NCI-H2107 treated with DMSO at 0.1 percent for 48 hours (cell line): Measurements from ENCODE around the gene AKR1C4.
"Not testable (repeated sequence)": the region's sequence is repeated elsewhere in the genome, so short reads cannot be mapped to it uniquely, and the experiment has no call there.

Source experiments
- DNase-seq: peaks from one replicate; lab custom pipeline; 2025; ENCODE audit not compliant: unreplicated experiment; lab: John Stamatoyannopoulos, UW

AKR1C4 gene

DNA sequence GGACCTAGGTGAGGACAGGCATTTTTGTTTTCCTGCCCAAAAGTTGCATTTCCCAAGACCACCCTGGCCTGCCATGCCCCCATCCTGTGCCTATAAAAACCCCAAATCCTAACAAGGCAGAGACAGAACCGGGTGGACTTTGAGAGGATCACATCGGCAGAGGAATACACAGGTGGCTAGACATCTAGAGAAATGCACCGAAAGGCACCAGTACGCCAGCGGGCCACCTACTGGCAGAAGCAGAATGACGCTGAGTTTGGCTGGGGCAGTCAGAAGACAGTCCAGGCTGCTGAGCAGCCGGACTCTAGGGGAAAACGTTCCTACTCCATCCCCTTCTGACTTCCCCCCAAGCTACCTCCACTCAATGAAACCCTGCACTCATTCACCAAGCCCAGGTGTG lies 2.8 kb downstream of the AKR1C4 start:
- no peak for DNase-seq

DNA sequence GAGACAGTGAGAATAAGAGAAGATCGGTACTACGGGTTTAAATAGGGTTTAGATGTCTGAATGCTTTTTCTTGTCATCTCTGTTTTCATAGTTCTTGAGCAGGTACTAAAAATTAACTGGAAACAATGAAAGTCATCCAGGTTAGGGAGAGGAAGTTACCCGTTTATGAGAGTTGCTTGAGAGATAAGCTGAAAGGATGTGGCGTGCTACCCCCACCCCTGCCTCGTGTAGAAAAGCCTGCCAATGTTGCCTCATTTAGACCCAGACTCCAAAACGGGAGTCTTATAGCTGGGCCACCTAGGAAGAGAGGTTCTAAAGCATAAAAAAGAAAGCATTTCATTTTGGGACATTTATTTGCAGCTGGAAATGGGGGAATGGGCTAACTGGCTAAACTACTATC lies 10.2 kb downstream of the AKR1C4 start:
- no peak for DNase-seq

DNA sequence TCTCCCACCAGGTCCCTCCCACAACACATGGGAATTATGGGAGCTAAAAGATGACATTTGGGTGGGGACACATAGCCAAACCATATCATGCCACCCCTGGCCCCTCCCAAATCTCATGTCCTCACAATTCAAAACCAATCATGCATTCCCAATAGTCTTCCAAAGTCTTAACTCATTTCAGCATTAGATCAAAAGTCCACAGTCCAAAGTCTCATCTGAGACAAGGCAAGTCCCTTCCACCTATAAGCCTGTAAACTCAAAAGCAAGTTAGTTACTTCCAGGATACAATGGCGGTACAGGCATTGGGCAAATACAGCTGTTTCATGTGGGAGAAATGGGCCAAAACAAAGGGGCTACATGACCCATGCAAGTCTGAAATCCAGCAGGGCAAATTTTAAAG lies 13.1 kb downstream of the AKR1C4 start:
- DNase-seq: not testable (repeated sequence)

DNA sequence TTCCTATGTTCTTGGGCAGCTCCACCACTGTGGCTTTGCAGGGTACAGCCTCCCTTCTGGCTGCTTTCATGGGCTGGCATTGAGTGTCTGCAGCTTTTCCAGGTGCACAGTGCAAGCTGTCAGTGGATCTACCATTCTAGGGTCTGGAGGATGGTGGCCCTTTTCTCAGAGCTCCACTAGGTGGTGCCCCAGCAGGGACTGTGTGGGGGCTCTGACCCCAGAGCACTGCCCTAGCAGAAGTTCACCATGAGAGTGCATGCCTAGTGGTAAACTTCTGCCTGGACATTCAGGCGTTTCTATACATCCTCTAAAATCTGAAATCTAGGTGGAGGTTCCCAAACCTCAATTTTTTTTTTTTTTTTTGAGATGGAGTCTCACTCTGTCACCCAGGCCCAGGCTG lies 13.6 kb downstream of the AKR1C4 start:
- not testable (repeated sequence) for DNase-seq

DNA sequence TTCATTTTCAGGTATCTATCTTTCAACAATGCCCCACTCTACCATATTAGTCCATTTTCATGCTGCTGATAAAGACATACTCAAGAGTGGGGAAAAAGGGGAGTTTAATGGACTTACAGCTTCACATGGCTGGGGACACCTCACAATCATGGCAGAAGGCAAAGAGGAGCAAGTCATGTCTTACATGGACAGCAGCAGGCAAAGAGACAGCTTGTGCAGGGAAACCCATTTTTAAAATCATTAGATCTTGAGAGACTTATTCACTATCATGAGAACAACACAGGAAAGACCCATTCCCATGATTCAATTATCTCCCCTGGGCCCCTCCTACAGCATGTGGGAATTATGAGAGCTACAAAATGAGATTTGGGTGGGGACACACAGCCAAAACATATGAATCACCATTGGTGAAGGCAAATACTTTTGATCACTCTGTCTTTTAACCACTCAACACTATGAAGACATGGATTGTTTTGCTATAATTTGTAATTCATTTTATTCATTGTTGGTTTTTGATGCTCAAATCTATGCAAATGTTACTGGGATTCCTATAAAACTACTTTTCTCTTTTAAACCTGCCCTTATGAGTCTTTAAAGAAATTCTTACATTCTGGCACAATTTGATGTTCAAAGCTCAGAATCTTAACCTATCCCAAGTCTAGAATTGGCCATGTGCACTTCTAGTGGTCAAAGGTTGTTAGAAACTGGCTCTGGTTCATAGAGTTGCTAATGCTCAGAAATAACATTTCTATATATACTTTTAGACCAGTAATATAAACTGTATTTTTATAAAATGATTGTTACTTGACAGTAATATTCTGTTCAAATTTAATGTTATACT lies 15.3 kb downstream of the AKR1C4 start:
- no peak for DNase-seq

DNA sequence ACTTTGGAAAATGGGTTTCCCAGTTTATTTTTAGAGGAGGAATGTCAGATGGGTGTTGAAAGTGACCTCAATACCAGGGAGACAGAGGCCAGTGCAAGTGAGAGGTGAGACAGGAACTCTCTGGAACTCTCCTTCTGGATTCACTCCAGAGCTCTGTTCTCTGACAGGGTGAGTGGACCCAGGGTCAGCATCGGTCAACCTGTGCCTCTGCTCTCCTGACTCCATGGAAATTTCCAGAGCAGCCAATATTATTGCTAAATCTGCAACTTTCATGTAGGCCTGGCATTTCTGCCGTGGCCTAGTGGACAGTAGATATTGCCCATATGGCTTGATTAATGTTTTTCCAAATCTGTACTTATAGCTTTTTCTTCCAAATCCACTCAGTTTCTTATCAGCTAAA lies 20.2 kb downstream of the AKR1C4 start:
- no peak for DNase-seq

DNA sequence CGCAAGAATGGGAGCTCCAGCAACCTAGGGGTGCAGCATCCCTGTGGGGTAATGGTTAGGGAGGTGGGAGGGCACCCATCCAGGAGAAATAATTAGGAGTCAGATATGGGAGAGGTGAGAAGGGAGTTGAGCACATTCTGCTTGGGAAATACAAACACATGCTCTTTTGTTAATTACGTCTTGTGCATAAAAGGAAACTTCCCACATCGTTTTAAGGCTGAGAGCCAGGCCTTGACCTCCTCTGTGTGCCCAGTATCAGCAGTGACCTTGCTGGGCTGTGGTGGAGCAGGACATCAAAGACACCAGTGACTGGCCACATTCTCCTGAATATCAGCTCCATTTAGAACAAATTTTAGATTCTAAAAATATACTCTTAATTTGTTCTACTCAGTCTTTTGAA lies 22.6 kb downstream of the AKR1C4 start:
- DNase-seq: no peak

DNA sequence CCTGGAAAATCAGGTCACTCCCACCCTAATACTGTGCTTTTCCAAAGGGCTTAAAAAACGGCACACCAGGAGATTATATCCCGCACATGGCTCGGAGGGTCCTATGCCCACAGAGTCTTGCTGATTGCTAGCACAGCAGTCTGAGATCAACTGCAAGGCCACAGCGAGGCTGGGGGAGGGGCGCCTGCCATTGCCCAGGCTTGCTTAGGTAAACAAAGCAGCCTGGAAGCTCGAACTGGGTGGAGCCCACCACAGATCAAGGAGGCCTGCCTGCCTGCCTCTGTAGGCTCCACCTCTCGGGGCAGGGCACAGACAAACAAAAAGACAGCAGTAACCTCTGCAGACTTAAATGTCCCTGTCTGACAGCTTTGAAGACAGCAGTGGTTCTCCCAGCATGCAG lies 26.3 kb downstream of the AKR1C4 start:
- not testable (repeated sequence) for DNase-seq

DNA sequence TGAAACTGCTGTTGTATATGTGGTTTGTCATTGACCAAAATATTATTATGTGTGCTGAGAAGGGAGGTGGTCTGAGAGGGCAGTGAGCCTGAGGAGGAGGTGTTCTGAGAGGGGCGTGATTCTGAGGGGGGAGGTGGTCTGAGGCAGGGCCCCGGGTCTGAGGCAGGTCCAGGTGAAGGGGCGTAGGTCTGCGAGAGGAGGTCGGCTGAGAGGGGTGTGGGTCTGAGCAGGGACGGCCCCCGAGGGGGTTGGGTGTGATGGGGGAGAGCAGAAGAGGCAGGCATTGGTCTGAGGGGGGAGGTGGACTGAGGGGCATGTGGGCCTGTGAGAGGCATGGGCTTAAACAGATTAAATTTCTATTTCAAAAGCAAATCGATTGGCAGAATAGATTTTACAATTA lies 32.4 kb downstream of the AKR1C4 start:
- no peak for DNase-seq

DNA sequence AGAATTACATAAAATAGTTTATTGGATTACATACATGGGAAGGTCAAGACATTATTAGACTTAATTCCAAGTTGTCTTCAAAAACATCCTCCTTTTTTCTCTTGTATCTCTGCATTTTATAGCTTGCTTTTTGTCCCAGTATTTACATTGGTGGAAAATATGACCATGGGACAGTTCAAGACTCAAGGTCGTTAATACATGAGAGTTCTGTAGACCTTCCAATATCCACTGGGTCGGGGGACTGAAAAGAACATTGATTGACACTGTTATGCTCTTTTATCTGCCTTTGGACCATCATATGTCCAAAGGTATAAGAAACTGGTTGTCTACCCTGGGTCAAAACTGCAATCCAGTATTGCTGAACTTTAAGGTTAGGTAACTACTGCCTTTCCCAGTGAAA lies 36.7 kb downstream of the AKR1C4 start:
- no peak for DNase-seq

DNA sequence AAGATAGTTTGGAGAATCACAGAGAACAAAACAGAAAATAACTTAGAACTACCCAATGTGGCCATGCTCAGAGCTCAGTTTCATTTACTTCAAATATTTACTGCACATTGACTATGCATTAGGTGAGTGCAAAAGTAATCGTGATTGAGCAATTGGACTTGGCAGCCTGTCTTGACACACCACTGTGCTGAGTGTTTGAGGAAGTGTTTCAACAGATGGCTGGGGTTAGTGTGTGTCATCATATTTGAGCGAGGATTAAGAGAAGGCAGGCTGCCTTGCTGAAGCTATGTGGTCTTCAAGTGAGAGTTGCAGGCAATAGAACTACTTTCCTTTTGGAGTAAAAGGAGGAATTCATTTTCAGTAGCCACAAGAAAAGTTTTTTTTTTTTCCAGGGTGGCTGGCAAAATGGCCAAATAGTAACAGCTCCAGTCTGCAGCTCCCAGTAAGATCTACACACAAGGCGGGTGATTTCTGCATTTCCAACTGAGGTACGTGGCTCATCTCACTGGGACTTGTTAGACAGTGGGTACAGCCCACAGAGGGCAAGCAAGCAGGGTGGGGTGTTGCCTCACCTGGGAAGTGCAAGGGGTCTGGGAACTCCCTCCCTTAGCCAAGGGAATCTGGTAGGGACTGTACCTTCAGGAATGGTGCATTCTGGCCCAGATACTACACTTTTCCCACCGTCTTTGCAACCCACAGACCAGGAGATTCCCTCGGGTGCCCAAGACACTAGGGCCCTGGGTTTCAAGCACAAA lies 37.6 kb downstream of the AKR1C4 start:
- DNase-seq: no peak

DNA sequence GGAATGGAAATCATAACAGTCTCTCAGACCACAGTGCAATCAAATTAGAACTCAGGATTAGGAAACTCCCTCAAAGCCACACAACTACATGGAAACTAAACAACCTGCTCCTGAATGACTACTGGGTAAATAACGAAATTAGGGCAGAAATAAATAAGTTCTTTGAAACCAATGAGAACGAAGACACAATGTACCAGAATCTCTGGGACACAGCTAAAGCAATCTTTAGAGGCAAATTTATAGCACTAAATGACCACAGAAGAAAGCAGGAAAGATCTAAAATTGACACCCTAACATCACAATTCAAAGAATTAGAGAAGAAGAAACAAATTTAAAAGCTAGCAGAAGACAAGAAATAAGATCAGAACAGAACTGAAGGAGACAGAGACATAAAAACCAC lies 40.9 kb downstream of the AKR1C4 start:
- DNase-seq: not testable (repeated sequence)

DNA sequence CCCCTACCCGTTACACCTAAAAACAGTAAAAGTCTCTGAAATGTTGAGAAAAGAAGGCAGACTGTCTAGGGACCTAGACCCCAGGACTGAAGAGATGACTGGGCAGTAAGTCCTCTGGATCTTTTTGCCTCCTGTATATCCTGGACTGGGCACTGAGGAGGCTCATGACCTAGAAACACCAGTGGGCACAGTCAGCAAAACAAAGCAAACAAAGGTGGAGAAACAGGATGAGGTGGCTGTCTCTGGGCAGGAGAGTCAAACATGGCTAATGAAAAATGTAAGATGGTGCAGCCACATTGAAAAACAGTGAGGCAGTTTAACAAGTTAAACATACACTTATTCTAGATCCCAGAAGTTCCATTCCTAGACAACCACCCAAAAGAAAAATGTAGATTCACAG lies 45.9 kb downstream of the AKR1C4 start:
- no peak for DNase-seq

DNA sequence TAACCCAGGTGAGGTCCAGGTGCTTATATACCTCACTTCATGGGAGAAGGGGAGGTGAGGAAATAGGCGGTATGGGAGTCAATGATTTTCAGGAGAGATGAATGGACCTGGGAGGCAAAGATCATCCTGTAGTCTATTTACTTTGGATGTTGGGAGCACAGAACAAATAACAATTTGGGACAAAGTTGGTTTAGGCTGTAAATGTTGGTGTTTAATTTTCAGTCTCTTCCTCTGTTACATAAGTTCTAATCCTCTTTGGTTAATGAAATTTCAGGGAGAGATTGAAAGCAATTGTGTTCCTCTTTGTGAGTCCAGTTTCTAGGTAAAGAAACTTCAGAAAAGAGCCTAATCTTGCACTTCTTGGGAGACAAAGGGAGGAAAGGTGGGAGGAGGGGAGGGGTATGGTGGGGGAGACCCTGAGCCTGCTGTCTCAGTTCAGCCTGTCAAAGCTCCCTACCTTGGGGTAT lies 46.9 kb downstream of the AKR1C4 start:
- no peak for DNase-seq

DNA sequence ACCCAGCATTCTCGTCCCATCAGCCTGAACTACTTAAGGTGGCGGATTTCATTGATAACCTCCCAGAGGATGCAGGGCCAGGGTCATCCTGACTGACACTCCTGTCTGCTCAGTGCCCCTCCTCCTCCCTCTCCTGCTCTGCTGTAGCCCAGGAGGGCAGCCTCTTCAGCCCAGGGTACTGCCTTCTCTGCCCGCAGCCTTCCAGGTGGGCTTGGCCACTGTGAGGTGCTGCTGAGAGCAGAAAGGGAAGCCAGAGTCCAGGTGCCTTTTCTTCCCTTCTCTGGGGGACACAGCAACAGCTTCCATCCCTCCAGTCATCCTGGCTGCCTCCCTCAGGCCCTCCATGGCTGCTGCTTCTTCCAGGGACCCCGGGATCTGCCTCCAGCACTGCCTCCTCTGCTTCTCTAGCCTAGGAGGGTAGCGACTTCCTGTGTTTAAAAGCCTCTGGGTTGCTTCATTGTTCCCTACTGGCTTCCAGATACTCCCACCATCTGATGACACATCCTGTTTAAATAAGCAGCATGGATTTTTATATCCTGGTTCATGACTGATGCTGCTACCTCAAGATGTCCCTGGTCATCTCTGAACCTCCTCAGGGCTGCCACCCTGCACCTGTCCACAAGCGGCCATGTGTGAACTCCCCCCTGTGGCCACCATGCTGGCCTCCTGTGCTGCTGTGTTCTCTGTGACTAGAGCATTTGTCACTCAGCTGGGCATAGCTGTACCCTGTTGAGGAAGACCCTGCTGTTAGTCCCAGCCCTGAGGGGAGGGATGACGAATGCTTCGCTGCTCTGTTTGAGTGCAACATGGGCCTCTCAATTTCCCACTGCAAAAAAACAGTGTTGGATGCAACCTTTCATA lies 55.8 kb downstream of the AKR1C4 start:
- no peak for DNase-seq

DNA sequence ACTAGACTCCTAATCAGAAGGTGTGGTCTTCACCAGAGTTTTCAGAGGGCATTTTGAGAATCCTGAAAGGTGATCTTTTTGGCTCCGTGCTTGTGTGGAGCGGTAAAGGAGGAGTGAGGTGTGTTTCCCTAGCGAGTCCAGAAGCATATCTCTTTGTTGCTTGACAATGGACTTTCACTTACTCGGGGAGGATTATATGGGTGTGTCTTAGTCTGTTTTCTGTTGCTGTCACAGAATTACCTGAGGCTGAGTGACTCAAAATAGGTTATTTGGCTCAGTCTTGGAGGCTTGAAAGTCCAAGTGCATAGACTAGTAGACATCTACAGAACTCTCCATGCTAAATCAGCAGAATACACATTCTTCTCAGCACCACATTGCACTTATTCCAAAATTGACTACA lies 57.9 kb downstream of the AKR1C4 start:
- DNase-seq: no peak

DNA sequence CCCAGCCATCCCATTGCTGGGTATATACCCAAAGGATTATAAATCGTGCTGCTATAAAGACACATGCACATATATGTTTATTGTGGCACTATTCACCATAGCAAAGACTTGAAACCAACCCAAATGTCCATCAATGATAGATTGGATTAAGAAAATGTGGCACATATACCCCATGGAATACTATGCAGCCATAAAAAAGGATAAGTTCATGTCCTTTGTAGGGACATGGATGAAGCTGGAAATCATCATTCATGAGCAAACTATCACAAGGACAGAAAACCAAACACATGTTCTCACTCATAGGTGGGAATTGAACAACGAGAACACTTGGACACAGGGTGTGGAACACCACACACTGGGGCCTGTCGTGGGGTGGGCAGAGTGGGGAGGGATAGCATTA lies 61.1 kb downstream of the AKR1C4 start:
- not testable (repeated sequence) for DNase-seq

DNA sequence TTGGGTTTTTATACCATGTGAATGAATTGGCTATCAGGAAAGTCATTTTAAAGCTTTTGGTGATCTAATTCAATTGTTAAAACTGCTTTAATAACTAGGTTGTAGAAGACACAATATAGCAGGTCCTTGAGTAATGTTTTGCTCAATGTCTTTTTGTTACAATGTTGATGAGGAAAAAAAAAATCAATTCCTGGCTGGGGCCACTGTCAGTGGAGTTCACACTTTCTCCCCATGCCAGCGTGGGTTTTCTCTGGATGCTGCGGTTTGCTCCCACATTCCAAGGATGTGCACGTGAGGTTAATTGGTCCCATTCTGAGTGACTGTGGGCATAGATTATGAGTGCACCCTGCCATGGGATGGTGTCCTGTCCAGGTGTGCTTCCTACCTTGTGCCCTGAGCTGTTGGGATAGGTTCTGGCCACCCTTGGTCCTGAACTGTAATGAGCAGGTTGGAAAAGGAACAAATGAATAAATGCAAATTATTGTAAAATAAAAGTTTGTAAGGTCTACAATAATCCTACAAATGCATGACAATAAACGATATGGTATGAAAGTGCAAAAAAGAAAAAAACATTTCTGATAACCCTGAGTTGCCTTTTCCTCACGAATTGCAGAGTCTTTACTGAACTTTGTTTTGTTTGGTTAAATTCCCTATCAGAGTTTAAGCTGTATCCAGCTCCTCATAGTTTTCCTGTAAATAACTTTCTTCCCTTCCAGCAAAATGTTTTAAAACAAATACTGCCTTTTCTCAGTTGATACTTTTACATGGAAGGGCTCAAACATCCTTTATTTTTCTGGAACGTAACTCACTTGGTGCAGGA lies 62.7 kb downstream of the AKR1C4 start:
- no peak for DNase-seq

DNA sequence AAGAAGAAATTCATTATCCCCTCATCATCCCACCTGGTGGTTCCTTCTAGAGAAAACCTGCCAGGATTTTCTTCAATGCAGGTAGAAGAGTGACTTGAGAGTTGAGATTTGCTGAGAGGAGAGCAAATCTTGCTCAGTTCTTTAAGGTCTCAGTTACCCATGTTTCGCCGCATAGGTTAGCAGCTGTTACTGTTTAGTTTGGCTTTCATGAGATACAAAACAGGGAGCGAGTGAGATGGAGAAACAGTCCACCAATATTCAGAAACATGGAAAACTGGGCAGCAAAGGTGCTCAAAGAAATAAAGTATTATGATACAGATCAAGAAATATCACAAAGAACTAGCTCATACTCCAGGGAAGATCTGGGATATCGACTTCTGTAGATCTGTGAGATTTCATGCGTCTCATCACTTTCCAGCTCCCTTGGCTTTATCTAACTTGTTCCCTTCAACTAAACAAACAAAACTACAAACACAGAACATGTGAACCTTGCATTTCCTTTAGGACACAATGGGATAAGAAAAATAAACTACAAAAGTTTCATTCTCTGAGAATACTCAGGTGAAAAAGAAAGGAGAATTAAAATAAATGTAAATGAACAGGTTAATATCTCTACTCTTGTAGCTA lies 63.4 kb downstream of the AKR1C4 start:
- no peak for DNase-seq

DNA sequence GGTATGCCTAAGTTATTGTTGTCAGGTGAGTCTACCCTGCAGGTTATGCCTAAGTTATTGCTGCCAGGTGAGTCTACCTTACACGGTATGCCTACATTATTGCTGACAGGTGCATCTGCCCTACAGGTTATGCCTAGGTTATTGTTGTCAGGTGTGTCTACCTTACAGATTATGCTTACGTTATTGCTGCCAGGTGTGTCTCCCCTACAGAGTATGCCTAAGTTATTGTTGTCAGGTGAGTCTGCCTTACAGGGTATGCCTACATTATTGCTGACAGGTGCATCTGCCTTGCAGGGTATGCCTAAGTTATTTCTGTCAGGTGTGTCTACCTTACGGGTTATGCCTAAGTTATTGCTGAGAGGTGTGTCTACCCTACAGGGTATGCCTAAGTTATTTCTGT lies 64.2 kb downstream of the AKR1C4 start:
- no peak for DNase-seq
